SU-DHL-6 (cell line): ENCODE measurements around the gene NCKIPSD.

Source experiments
- EZH2phosphoT487 ChIP-seq: fragments of 200-600 bp; sonication (generic), shearing (Covaris generic); conservative IDR thresholded peaks from 2 replicates; pipeline ENCODE4 v1.6.1; 2018; ENCODE audit warnings: mild to moderate bottlenecking, antibody characterized with exemption, low read length, moderate library complexity, mixed read lengths
- TF ChIP-seq, protein P1 (sequence below): fragments of 200-600 bp; sonication (generic); IDR thresholded peaks from one replicate; pipeline ENCODE4 v1.5.1; 2017; ENCODE audit warnings: antibody characterized with exemption, mild to moderate bottlenecking, low read length, moderate library complexity; ENCODE audit not compliant: insufficient read depth, poor library complexity, severe bottlenecking

DNA sequence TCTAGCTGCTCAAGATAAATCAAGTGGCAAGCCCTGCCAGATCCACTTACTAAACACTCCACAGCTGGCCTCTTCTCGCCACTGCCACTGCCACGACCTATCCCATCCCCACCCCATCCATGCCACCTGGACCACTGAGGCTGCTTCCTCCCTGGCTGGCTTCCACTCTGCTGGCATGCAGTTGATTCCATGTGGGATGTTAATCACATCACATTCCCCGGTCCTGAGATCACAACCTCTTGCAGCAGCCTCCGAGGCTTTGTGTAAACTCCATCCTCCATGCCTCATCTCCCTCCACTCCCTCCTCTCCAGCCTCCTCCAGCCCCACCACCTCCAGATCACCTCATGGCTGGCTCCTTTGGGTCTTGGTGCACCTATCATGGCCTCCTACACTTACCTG is 7.7 kb downstream of the NCKIPSD start:
- TF ChIP-seq, protein P1, sequence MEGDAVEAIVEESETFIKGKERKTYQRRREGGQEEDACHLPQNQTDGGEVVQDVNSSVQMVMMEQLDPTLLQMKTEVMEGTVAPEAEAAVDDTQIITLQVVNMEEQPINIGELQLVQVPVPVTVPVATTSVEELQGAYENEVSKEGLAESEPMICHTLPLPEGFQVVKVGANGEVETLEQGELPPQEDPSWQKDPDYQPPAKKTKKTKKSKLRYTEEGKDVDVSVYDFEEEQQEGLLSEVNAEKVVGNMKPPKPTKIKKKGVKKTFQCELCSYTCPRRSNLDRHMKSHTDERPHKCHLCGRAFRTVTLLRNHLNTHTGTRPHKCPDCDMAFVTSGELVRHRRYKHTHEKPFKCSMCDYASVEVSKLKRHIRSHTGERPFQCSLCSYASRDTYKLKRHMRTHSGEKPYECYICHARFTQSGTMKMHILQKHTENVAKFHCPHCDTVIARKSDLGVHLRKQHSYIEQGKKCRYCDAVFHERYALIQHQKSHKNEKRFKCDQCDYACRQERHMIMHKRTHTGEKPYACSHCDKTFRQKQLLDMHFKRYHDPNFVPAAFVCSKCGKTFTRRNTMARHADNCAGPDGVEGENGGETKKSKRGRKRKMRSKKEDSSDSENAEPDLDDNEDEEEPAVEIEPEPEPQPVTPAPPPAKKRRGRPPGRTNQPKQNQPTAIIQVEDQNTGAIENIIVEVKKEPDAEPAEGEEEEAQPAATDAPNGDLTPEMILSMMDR, result no peak
- no peak for TF ChIP-seq EZH2phosphoT487
